ENCODE measurements around the gene BRCA2. TPM values are rescaled to one million over a fixed set of nuclear protein-coding genes. Genes with fewer than 3 reads are reported as not detected.

Gene BRCA2
- total RNA-seq, 4 donors from 2014 or later: 0.56 to 6.3 (median 0.82) TPM

Small RNAs within 50 kb of the gene (small RNA-seq; reads per million reads assigned to genes)
- gene RF00190: not detected

Other genes starting within 250 kb of the BRCA2 start
- gene ZAR1L, start 145 bp upstream of the BRCA2 start, total RNA-seq: not detected
- gene N4BP2L1, start 112.6 kb downstream of the BRCA2 start, total RNA-seq: 10 to 100 TPM; 15.0 to 38.7 (median 23.8) TPM
- gene N4BP2L2, start 223.3 kb downstream of the BRCA2 start, total RNA-seq: 100 to 1,000 TPM; 267 to 633 (median 382) TPM

Measured in thyroid gland (tissue), 4 donors.